H1 (cell line): ENCODE results near the gene SHROOM4. TPM values are rescaled to one million over a fixed set of nuclear protein-coding genes. Genes with fewer than 3 reads are reported as not detected.

Source experiments
- CTCF ChIA-PET: fragments of 300-600 bp; sonication (Branson Sonifier 250); formaldehyde crosslinking; loops from one replicate; lab custom pipeline; 2021; ENCODE audit not compliant: partially characterized antibody; lab: Charles Lee
- POLR2A ChIA-PET: fragments of 300-600 bp; sonication (Branson Sonifier 250); formaldehyde crosslinking; loops from one replicate; lab custom pipeline; 2021; ENCODE audit warnings: inconsistent platforms; ENCODE audit not compliant: partially characterized antibody; lab: Charles Lee
- DNase-seq, 2 experiments: peaks; one replicate each; pipeline versions ENCODE4 v3.0.0 to v3.0.0-alpha.2; 2010 to 2022; ENCODE audit warnings: low spot score in 2 of 2, low read depth in 1 of 2, mixed read lengths in 1 of 2
- FAIRE-seq: peaks from 2 replicates; lab custom pipeline; 2011; peaks lifted over from hg19 to GRCh38; lab: Jason Lieb, UNC
- H2AFZ ChIP-seq: 2 replicates; pipeline ENCODE4 v1.8.1; 2012; ENCODE audit warnings: low read length, inconsistent platforms
- H2AK5ac ChIP-seq: 2 replicates; pipeline ENCODE4 v1.6.1; 2013; ENCODE audit warnings: low read depth, low read length
- H2BK120ac ChIP-seq: replicated peaks from 2 replicates; pipeline ENCODE3; 2013; ENCODE audit warnings: low read depth, low read length, inconsistent platforms
- H2BK12ac ChIP-seq: 2 replicates; pipeline ENCODE4 v1.6.1; 2013; ENCODE audit warnings: low read depth, low read length
- H2BK15ac ChIP-seq: 2 replicates; pipeline ENCODE4 v1.6.1; 2013; ENCODE audit warnings: low read length
- H2BK20ac ChIP-seq: 2 replicates; pipeline ENCODE4 v1.6.1; 2013; ENCODE audit warnings: low read length
- H2BK5ac ChIP-seq: 2 replicates; pipeline ENCODE4 v1.6.1; 2013; ENCODE audit warnings: low read depth, low read length
- H3K14ac ChIP-seq: 2 replicates; pipeline ENCODE4 v1.6.1; 2013; ENCODE audit warnings: inconsistent platforms; ENCODE audit not compliant: insufficient read length
- H3K18ac ChIP-seq: 2 replicates; pipeline ENCODE4 v1.6.1; 2013; ENCODE audit warnings: low read length; ENCODE audit errors: extremely low read depth
- H3K23ac ChIP-seq: 2 replicates; pipeline ENCODE4 v1.6.1; 2013; ENCODE audit warnings: inconsistent platforms; ENCODE audit not compliant: insufficient read length
- H3K23me2 ChIP-seq: 2 replicates; pipeline ENCODE4 v1.6.1; 2013; ENCODE audit warnings: low read depth, low read length
- H3K27ac ChIP-seq: 2 replicates; pipeline ENCODE4 v1.6.1; 2011; ENCODE audit warnings: low read depth, low read length, inconsistent platforms
- H3K27me3 ChIP-seq, 4 experiments: replicated peaks in 1 of 4; 1 replicate in 1 of 4; 2 replicates in 3 of 4; pipeline versions ENCODE4 v1.6.1 to v1.8.1; 2011 to 2013; ENCODE audit warnings: low read length in 3 of 4, mild to moderate bottlenecking in 3 of 4, inconsistent platforms in 2 of 4, mixed read lengths in 2 of 4, moderate library complexity in 1 of 4; ENCODE audit not compliant: control insufficient read depth in 3 of 4, insufficient read depth in 3 of 4; ENCODE audit errors: extremely low read depth in 1 of 4
- H3K36me3 ChIP-seq, 4 experiments: 2 replicates each; pipeline versions ENCODE4 v1.6.1 to v1.8.1; 2011 to 2013; ENCODE audit warnings: mild to moderate bottlenecking in 4 of 4, low read length in 3 of 4, moderate library complexity in 2 of 4, control low read depth in 1 of 4, inconsistent platforms in 1 of 4; ENCODE audit not compliant: insufficient read depth in 4 of 4, control insufficient read depth in 2 of 4
- H3K4ac ChIP-seq: replicated peaks from 2 replicates; pipeline ENCODE3; 2013; ENCODE audit warnings: low read length, low read depth, mixed read lengths, inconsistent platforms; ENCODE audit not compliant: insufficient read length
- H3K4me1 ChIP-seq, 4 experiments: replicated peaks in 1 of 4; 1 replicate in 1 of 4; 2 replicates in 3 of 4; pipeline versions ENCODE4 v1.6.1 to v1.8.1; 2011 to 2013; ENCODE audit warnings: low read length in 3 of 4, inconsistent platforms in 2 of 4, mixed read lengths in 1 of 4; ENCODE audit not compliant: insufficient read depth in 4 of 4, control insufficient read depth in 3 of 4
- H3K4me2 ChIP-seq, 2 experiments: 2 replicates each; pipeline versions ENCODE4 v1.6.1 to v1.8.1; 2011 to 2013; ENCODE audit warnings: low read depth in 2 of 2, low read length in 2 of 2, control low read depth in 1 of 2, inconsistent platforms in 1 of 2, mild to moderate bottlenecking in 1 of 2; ENCODE audit not compliant: insufficient read depth in 1 of 2
- H3K4me3 ChIP-seq, 4 experiments: fragments of 200-600, 300-600 bp in 1 of 4; sonication (generic), shearing (Covaris generic), sonication (Bioruptor Twin) in 1 of 4; 2 replicates each; pipeline versions ENCODE4 v1.5.1 to v1.8.1; 2011 to 2016; ENCODE audit warnings: low read length in 4 of 4, low read depth in 3 of 4, control low read depth in 2 of 4, inconsistent platforms in 2 of 4, mild to moderate bottlenecking in 2 of 4, mixed read lengths in 1 of 4, moderate library complexity in 1 of 4; ENCODE audit not compliant: insufficient read depth in 2 of 4; ENCODE audit errors: extremely low read depth in 1 of 4
- H3K56ac ChIP-seq: replicated peaks from 2 replicates; pipeline ENCODE3; 2013; ENCODE audit warnings: low read depth, mild to moderate bottlenecking, mixed read lengths, low read length, inconsistent platforms; ENCODE audit not compliant: insufficient read length
- H3K79me1 ChIP-seq: 2 replicates; pipeline ENCODE4 v1.6.1; 2013; ENCODE audit warnings: low read depth, low read length, control low read depth
- H3K79me2 ChIP-seq, 2 experiments: 2 replicates each; pipeline versions ENCODE4 v1.6.1 to v1.8.1; 2012 to 2013; ENCODE audit warnings: low read length in 2 of 2, mild to moderate bottlenecking in 2 of 2, inconsistent platforms in 1 of 2; ENCODE audit not compliant: insufficient read depth in 2 of 2, control insufficient read depth in 1 of 2
- H3K9ac ChIP-seq, 4 experiments: replicated peaks in 1 of 4; 1 replicate in 1 of 4; 2 replicates in 3 of 4; pipeline versions ENCODE4 v1.6.1 to v1.8.1; 2011 to 2013; ENCODE audit warnings: low read depth in 3 of 4, low read length in 3 of 4, control low read depth in 2 of 4, mild to moderate bottlenecking in 2 of 4, moderate library complexity in 2 of 4, inconsistent platforms in 1 of 4; ENCODE audit errors: extremely low read depth in 1 of 4
- H3K9me3 ChIP-seq, 2 experiments: 2 replicates each; pipeline versions ENCODE4 v1.6.1 to v1.8.1; 2012 to 2013; ENCODE audit warnings: mild to moderate bottlenecking in 2 of 2, moderate library complexity in 2 of 2, control low read depth in 1 of 2, inconsistent platforms in 1 of 2, low read depth in 1 of 2, low read length in 1 of 2, mixed read lengths in 1 of 2; ENCODE audit not compliant: insufficient read depth in 2 of 2
- H4K20me1 ChIP-seq, 2 experiments: replicated peaks in 1 of 2; 2 replicates each; pipeline versions ENCODE3 to v1.8.1; 2011 to 2013; ENCODE audit warnings: inconsistent platforms in 2 of 2, low read length in 2 of 2, mild to moderate bottlenecking in 1 of 2; ENCODE audit not compliant: insufficient read depth in 2 of 2, control insufficient read depth in 1 of 2
- H4K5ac ChIP-seq: 2 replicates; pipeline ENCODE4 v1.6.1; 2013; ENCODE audit warnings: low read length, low read depth, mixed read lengths, inconsistent platforms; ENCODE audit not compliant: insufficient read length
- H4K8ac ChIP-seq: 2 replicates; pipeline ENCODE4 v1.8.0; 2013; ENCODE audit warnings: mild to moderate bottlenecking, moderate library complexity, low read length, inconsistent platforms; ENCODE audit not compliant: insufficient read depth; ENCODE audit errors: extremely low read depth
- H4K91ac ChIP-seq: replicated peaks from 2 replicates; pipeline ENCODE3; 2013; ENCODE audit warnings: low read length, mixed read lengths, inconsistent platforms; ENCODE audit not compliant: insufficient read length
- BACH1 ChIP-seq: IDR thresholded peaks from 2 replicates; pipeline ENCODE4 v1.6.1; 2012; ENCODE audit warnings: low read length, improper control_type of control experiment
- EP300 ChIP-seq, 2 experiments: IDR thresholded peaks; 1 replicate in 1 of 2; 2 replicates in 1 of 2; pipeline ENCODE4 v1.6.1; 2011 to 2012; ENCODE audit warnings: low read depth in 2 of 2, low read length in 2 of 2, mild to moderate bottlenecking in 2 of 2, borderline replicate concordance in 1 of 2, inconsistent platforms in 1 of 2, moderate library complexity in 1 of 2
- KDM4A ChIP-seq: IDR thresholded peaks from one replicate; pipeline ENCODE4 v1.7.1; 2012; ENCODE audit warnings: low read depth, mild to moderate bottlenecking, moderate library complexity, low read length, inconsistent platforms; ENCODE audit not compliant: severe bottlenecking
- POLR2AphosphoS5 ChIP-seq: IDR thresholded peaks from 2 replicates; pipeline ENCODE4 v1.6.1; 2011; ENCODE audit warnings: low read depth, low read length
- WGBS, 2 experiments: shearing (Covaris generic) in 1 of 2; methylation state at CpG; one replicate each; pipeline versions ENCODE4 v1.1.6 to v1.1.7; 2013 to 2015; ENCODE audit warnings: low lambda C conversion rate in 2 of 2, mixed read lengths in 2 of 2, inconsistent platforms in 1 of 2, low coverage in 1 of 2, missing lambda C conversion rate in 1 of 2; ENCODE audit not compliant: insufficient replicate concordance in 2 of 2, insufficient coverage in 1 of 2, insufficient read length in 1 of 2; ENCODE audit errors: extremely low coverage in 1 of 2, missing lambda C conversion rate in 1 of 2; 5-methylcytosine and 5-hydroxymethylcytosine counted together
- polyA plus RNA-seq, 7 experiments: library from polyadenylated mRNA; depleted of rRNA in 3 of 7; stranded (reverse) in 5 of 7; unstranded in 2 of 7; fragments of >200 nt in 5 of 7; fragments of 200-250 nt in 2 of 7; gene quantifications; 1 replicate in 5 of 7; 2 replicates in 1 of 7; 4 replicates in 1 of 7; pipeline versions ENCODE4 v1.2.1 to v1.2.3, GENCODE V29; 2011 to 2013; ENCODE audit warnings: missing spikeins in 2 of 7, mixed read lengths in 2 of 7
- total RNA-seq: library from RNA; stranded (reverse); fragmentation: NEBNext Ultra II Directional; extraction: Animal tissue kit (Norgen Biotek cat#: 25700); gene quantifications from 2 replicates; pipeline ENCODE4 v1.2.1, GENCODE V29; 2021

SHROOM4 gene
- total and polyA plus RNA-seq, 2 of the 8 experiments (the other 6 are each of a cell fraction or from before 2014, with no cell fraction given): 1.6 to 5.6 TPM

DNA sequence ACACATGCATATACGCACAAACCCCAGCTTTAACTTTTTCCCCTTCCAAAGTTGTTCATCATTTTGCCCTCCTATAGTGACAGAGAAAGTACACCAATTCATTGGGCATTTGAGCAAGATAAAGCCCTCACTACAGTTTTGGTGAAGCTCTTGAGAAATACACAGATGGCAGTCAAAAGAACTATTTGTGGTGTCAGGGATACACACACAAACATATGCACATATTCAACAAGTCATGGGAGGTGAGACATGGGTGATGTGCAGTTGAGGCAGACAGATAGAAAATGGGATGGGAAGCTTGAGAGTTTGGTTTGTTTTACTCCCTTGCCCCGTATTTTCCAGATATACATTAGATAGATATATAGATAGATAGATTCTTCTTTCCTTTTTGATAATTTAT lies 11.8 kb upstream of the SHROOM4 start:
- Histone ChIP-seq H3K9me3 (no peaks in the 10 kb centered on the region), H3K56ac (no peak overlapping the region), H4K5ac (no peak overlapping the region)
- TF ChIP-seq POLR2AphosphoS5 (no peak), KDM4A (no peak), BACH1 (no peak), EP300 (IDR thresholded peaks at IDR 0.05; ENCODE audit: borderline replicate concordance in 1 of 2, low read depth in 2 of 2, low read length in 2 of 2) (no peak)
- TF ChIP-seq, all 59 proteins: peak for 0
- no peak overlapping the region for H2BK120ac ChIP-seq
- 92% methylated on average over 1 of the region's 2 CpGs; no CpG with 5 or more reads in 1 of the 2 experiments for WGBS, 2 experiments
- H3K4me1 ChIP-seq: no peaks in the 10 kb centered on the region
- no peaks in the 10 kb centered on the region for H3K27me3 ChIP-seq
- H3K18ac ChIP-seq: no peak overlapping the region
- CTCF ChIA-PET: interaction anchor here (1.1 kb wide), 1 partner anchor 9 kb away, joined by 3 read pairs; no protein-coding TSS in a partner anchor
- no peak overlapping the region for H4K8ac ChIP-seq
- H4K20me1 ChIP-seq: no peaks in the 10 kb centered on the region
- H3K4me3 ChIP-seq: no peak overlapping the region
- no peak overlapping the region for H3K23ac ChIP-seq
- POLR2A ChIA-PET: no interaction called here
- no peak overlapping the region for H3K4me2 ChIP-seq
- H3K23me2 ChIP-seq: no peaks in the 10 kb centered on the region
- H3K4ac ChIP-seq: no peak overlapping the region
- no peak overlapping the region for H2BK12ac ChIP-seq
- no peak for FAIRE-seq
- H3K9ac ChIP-seq: no peak overlapping the region
- H3K79me2 ChIP-seq: no peaks in the 10 kb centered on the region
- H3K79me1 ChIP-seq: no peaks in the 10 kb centered on the region
- H2BK5ac ChIP-seq: no peak overlapping the region
- H4K91ac ChIP-seq: no peak overlapping the region
- no peak overlapping the region for H2BK15ac ChIP-seq
- H2AFZ ChIP-seq: no peak overlapping the region
- no peak overlapping the region for H2BK20ac ChIP-seq
- no peaks in the 10 kb centered on the region for H3K36me3 ChIP-seq
- no peak for DNase-seq
- no peak overlapping the region for H3K27ac ChIP-seq
- no peak overlapping the region for H2AK5ac ChIP-seq
- no peak overlapping the region for H3K14ac ChIP-seq
